GM15510 (cell line): ENCODE results near the gene PIEZO1.

ENCODE experiments used
- POLR2A ChIP-seq: IDR thresholded peaks from 3 replicates; pipeline ENCODE4 v1.6.1; 2011; ENCODE audit warnings: borderline replicate concordance; ENCODE audit not compliant: insufficient read length; ENCODE audit errors: extremely low read depth

PIEZO1 gene

DNA sequence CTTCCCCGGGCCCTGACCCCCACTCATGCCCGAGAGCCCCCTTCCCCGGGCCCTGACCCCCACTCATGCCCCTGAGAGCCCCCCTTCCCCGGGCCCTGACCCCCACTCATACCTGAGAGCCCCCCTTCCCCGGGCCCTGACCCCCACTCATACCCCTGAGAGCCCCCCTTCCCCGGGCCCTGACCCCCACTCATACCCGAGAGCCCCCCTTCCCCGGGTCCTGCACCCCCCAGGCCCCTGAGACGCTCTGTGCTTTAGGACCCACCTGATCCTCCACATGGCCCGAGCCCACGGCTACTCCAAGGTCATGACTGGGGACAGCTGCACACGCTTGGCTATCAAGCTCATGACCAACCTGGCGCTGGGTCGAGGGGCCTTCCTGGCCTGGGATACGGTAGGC, 72.0 kb downstream of the PIEZO1 start:
- TF ChIP-seq POLR2A, result no peak

DNA sequence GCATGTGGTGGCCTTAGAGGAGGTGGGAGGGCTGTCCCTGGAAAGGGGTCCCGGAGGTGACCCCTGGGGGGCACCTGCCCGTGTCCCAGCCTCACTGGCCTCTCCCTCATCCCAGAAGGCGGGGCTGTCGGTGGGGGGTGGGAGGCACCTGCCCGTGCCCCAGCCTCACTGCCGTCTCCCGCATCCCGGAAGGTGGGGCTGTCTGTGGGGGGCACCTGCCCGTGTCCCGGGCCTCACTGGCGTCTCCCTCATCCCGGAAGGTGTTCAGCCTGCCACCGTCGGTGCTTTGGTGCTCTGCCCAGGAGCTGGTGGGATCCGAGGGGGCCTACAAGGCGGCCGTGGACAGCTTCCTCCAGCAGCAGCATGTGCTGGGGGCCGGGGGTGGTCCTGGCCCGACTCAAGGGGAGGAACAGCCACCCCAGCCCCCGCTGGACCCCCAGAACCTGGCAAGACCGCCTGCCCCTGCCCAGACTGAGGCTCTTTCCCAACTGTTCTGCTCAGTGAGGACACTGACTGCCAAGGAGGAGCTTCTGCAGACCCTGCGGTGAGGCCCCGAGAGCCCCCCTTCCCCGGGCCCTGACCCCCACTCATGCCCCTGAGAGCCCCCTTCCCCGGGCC, 72.5 kb downstream of the PIEZO1 start:
- TF ChIP-seq POLR2A, result no peak

DNA sequence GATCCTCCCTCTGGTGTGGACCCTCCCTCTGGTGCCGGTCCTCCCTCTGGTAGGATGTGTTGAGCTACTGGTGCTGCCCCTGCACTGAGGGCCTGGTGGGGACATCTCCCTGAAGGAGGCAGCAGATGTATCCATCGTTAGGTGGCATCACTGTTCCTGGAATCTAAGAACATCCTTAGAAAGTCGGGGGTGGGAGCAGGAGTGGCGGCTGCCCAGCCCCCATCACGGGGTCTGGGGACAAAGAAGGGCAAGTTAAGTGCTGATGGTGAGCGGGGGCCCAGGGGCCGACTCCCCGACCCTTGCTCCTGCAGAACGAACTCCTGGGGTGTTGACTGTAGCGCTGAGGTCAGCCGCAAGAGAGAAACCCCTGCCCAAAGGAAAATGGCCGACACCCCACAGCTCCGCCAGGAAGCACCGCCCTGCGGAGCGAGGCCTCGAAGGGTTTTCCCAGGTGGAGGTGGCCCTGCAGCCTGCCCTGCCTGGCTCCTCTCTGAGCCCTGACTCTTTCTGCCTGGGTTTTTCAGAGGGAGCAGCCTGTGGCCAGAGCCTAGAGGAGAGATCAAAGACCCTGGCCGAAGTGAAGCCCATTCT, 73.2 kb downstream of the PIEZO1 start:
- no peak for TF ChIP-seq POLR2A

DNA sequence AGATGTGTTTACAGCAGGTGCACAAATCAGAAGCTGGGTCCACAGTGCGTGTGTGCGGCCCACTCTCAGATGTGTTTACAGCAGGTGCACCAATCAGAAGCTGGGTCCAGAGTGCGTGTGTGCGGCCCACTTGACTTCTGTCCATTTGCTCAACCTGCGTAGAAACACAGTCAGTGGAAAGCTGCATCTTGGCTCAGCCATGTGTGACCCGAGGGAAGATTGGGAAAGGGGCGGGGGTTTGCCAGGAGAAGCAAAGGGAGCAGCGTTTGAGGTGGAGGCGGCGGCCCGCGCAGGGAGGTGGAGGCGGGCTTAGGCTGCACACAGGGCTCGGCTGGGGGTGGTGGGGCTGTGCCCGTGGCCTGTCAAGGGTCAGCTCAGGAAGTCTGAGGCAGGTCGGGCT, 74.5 kb downstream of the PIEZO1 start:
- TF ChIP-seq POLR2A, result no peak

DNA sequence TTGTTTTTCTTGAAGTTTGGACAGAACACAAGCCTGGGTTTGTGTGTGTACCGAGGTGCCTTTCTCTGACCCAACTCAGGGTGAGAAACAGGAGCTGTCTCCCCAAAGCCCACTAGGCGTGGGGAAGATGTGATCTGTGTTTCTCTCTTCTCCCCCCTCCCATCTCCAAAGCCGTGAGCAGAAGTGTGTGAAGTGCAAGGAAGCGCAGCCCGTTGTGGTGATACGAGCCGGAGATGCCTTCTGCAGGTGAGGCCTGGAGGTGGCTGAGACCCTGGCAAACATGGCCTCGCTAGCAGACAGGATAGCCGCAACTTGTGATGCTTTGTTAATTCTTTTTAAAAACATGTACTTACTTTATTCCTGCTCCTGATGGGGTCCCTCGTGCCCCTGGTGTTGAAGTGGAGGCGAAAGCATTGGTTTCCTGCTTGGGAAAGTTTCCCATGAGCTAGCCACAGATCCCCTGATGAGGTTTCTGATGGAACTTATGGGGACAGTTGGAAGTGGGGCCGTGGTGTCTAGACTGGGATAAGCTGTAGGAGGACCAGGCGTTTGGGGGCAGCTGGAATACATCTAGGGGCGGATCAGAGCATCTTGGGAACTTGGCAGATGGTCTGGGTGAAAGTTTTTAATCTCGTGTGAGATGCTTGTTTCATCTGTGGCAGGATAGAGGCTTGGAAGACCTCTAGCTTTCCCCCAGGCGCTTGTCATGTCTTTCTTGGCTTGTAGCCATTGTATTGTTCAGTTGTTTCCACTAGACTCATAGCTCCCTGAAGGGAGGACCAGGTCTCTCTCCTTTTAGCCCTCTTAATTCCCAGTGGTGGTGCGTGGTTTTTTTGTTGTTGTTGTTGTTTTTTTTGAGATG, 77.8 kb downstream of the PIEZO1 start:
- TF ChIP-seq POLR2A, result no peak

DNA sequence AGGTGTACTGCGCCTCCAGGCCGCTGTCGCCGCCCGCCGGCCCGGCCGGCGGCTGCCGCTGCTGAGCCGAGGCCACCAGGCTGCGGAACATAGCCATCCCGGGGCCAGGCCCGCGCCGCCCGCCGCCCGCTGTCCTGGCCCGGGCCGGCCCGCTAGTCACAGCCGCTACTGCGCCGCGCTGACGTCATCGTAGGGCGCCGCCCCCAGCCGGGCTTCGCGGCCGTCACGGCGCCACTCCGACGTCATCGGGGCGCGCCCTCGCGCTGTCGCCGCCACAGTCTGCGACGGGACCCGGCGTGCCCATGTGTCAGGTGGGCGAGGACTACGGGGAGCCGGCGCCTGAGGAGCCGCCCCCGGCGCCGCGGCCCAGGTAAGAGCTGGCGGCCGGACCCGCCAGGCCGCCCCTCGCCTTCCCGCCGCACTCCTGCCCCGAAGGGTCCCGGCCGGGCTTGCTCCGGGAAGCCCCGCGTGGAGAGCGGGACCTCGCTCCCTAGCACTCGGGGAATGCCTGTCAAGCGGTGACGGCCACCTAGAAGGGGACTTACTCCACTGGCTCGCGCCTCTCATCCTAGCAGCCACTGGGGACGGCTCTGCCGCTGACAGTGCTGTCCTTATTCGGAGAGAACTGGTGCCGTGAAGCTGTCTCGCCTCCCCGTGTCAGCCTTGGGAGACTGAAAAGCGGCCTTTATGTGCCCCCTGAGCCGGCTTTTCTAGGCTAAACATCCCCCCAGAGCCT, 78.6 kb downstream of the PIEZO1 start, which contains the start of the genes CTU2 and RNF166:
CTU2 (plus strand) TSS at position 275 of the 736 bp plus-strand sequence; CDS start at position 303, 28 bp downstream.
RNF166 (minus strand) TSS at position 180 of the 736 bp plus-strand sequence; CDS start at position 97, 83 bp downstream.
- TF ChIP-seq POLR2A, result peak; percentile 71

DNA sequence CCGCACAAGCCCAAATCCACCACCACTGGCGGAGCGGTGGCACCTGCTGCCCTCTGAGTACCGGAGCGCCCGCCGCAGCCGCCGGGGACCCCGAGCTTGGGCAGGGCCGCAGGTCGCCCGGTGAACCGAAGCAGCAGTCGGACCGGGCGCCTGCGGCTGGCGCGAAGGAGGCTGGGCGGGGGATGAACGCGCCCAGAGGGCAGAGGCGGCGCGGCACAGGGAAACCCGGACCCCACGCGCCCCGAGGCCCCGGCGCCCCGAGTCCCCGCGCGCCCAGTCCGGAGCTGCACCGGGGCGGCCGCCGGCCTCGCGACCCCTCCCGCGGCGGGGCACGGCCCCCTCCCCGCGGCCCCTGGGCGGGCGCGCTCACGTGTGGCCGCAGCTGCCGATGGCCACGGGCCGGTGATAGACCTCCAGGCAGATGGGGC, 79.2 kb downstream of the PIEZO1 start:
- no peak for TF ChIP-seq POLR2A

DNA sequence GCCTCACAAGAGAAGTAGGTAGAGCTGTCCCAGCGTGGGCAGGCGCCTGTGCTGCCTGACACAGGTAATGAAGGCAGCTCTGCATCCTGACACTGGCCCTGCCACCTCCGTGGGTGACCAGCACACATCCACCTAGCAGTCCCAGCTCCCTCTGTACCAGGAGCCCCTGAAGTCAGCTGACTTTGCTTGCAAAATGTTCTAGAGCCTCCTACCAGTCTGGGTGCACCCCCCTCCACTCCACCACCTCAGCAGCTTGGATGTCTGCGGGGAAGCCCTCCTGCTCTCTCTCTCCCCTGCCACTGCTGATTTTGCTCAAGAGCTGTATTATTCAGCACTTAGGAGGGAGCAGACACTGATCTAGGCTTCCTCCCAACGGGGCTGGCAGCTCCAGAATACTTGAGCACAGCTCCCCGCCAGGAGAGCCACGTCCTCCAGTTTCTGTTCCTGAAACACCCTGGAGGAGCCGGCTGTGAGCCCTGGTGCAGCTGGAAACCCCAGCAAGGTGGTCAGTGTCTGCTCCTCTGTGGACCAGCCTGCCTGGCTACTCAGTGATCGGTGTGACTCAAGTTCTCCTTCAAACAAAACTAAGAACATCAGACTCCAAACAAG, 79.8 kb downstream of the PIEZO1 start:
- TF ChIP-seq POLR2A, result no peak

DNA sequence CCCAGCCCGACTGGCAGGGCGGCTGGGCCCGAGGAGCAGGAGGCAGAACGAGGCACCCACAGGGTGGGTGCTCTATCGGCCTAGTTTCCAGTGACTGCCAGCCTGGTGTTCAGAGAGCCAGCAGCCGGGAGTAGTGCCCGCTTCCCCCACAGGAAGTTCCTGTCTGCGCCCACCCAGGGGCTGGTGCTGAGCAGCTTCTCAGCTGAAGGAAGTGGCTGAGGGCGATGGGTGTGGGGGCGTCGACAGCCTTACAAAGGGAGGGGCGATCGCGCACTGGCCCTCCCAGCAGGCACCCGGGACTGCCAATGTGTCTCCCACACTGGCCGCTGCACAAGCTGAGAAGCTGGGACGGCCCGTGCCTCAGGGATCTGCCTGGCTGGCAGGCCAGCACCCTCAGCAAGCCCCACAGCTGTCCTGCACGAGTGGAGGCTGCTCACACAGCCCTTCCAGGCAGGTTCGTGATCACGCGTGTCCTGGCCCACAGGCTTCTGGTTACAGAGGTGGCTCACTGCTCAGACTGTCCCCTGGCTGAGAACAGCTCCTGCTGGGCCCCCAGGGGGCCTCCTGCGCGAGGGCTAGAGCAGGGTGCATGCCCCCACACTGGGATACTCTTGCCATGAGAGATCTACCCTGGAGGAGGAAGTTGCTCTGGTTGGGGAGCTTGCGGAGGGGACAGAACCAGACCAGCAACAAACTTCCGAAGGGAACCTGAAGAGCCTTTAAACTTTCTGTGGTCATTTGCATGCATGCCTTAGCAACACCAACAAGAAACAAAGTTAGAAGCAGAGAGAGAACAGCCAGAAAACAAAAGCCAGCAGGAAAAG, 81.3 kb downstream of the PIEZO1 start:
- TF ChIP-seq POLR2A, result no peak

DNA sequence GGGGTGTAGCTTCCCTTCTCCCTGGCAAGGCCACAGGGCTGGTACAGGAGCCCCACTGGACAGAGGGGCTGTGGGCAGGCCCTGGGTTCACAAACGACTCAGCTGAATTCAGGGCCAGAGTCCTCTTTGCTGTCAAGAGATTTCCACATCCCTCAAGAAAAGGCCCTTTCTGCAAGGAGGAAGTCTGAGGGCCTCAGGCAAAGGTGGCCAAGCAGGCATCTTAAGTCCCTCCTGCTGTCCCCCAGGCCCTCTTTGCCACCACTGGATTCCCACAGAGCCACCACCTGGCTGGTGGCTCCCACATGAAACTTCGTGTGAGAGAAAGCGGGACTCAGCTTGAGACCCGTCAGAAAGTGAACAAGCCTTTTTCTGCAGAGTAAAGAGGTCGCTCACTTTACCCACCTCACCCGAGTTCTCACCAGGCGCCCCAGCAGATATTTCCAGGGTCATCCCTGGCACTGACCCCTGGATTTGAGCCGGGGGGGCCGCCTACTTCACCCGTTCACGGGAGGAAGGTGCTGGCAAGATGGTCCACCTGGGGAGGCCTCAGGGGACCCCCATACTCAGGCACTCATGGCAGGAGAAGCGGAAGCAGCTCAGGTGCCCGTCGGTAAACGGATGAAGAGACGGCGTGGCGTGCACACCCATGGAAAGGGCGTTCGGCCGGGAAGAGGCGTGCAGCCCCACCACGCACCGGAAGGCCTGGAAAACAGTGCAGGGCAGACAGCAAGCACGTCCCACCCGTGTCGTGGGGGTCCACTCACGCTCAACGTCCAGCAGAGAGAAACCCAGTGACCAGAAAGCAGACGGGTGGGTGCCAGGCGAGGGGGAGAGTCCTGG, 82.4 kb downstream of the PIEZO1 start:
- TF ChIP-seq POLR2A, result no peak

DNA sequence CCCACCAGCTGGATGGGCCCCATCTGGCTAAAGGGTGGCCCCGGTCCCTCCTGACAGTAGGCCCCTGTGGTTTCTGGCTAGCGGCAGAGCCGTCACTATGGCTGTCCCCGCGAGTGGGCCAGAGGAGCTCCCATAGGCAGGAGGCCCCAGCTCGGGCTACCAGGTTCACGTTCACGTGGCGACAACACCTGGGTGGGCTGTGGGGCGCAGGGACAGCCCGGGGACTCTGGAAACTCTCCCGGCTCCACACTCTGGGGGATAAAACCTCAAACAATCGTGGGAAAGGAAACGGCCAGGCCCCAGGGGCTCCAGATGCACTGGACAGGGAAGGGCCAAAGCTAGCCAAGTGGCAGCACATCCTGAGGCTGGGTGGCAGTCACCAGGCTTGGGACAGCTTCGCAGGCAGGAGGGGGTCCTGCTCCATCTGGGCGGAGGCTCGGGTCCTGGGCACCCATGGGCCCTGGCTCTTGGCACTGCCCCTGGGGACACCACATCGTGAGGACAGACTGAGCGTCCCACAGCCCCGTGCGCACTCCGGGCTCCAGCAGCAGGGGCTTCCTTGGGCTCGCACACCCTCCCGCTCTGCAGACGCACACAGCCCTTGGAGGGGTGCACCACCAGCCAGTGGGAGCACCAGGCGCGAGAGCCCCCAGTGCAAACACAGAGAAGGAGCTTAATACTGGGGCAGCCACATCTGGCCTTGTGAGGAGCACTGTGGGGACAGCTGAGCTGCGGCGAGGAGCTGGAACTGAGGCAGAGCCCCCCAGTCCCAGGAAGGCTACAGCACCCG, 83.2 kb downstream of the PIEZO1 start:
- TF ChIP-seq POLR2A, result no peak
